ENCODE data around the gene KIF18B. TPM values are rescaled to one million over a fixed set of nuclear protein-coding genes. Genes with fewer than 3 reads are reported as not detected.

KIF18B gene
- total and polyA plus RNA-seq, 2 donors (not counting 3 experiments of a cell fraction or from before 2014, with no cell fraction given) = 24.5 to 50.3 TPM

DNA sequence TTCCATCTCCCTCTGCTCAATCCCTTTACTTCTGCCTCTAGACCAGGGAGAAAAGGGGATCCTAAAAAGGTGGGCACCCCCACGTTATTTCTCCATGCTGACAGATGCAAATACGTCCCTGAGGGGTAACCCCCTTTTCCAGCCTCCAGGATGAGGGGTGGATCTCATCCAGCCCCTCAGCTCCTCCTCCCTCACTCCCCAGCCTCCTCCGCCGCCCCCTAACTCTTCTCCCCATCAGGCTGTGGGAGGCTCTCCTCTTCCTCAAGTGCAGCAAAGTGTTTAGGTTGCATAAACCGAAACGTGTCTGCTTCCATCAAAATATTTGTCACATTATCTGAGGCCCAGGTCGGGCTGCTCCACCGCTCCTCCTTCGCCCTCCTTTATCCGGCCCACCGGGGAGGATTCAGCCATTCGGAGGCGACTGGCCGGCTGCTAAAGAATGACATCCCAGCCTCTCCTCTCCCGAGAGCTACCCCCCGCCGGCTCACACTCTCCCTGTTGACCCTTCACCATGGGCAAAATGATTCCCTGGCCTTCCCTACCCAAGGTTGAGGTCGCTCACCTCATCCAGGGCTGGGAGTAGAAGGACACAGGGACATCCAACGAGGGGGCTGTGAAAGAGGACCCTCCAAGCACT lies 21.7 kb upstream of the KIF18B start:
- H3K4me1 ChIP-seq (ENCODE audit: control insufficient read depth, extremely low read depth, insufficient read depth, low read length) = peaks cover 8% of the 10 kb centered on the region
- ChIA-PET CTCF (interaction anchor here (1.2 to 2.0 kb wide), 6 partner anchors 10 to 163 kb away, joined by 3 to 6 read pairs (median 4); partner anchors contain the start of gene PLCD3), POLR2A (no interaction called here)
- FAIRE-seq (no peak), DNase-seq (ENCODE audit: low read depth, low spot score) (no peak)
- H3K27me3 ChIP-seq (ENCODE audit: control insufficient read depth in 2 of 2, insufficient read depth in 2 of 2, low read length in 2 of 2) = peaks cover 52 to 57% of the 10 kb centered on the region in 2 experiments
- H3K27ac ChIP-seq (ENCODE audit: insufficient read depth, low read depth, low read length) = no peak overlapping the region
- H3K4me3 ChIP-seq (replicated peaks in 1 of 3; ENCODE audit: insufficient read depth in 1 of 3, low read depth in 1 of 3, low read length in 3 of 3) = no peak overlapping the region
- H3K9me1 ChIP-seq (replicated peaks; ENCODE audit: control insufficient read depth, extremely low read depth, insufficient read depth, low read length) = no peaks in the 10 kb centered on the region
- no TSS peak for BruUV-seq (replicated peaks)
- H3K9ac ChIP-seq (replicated peaks; ENCODE audit: extremely low read depth, insufficient read depth, low read length) = no peak overlapping the region
- H3K4me2 ChIP-seq (ENCODE audit: insufficient read depth, low read length) = no peak overlapping the region
- no peaks in the 10 kb centered on the region for H3K9me3 ChIP-seq (replicated peaks; ENCODE audit: control insufficient read depth, insufficient read depth, low read length)
- TF ChIP-seq JUN (IDR thresholded peaks at IDR 0.05; ENCODE audit: borderline replicate concordance, insufficient read depth, insufficient read length, low read depth) = no peak
- no peak for TF ChIP-seq POLR2AphosphoS5 (IDR thresholded peaks at IDR 0.05; ENCODE audit: insufficient read depth, low read depth, low read length)
- TF ChIP-seq, protein P1, sequence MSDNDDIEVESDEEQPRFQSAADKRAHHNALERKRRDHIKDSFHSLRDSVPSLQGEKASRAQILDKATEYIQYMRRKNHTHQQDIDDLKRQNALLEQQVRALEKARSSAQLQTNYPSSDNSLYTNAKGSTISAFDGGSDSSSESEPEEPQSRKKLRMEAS (IDR thresholded peaks at IDR 0.05; ENCODE audit: insufficient read depth, insufficient read length) = no peak
- peak; percentile 10 for TF ChIP-seq EZH2 (IDR thresholded peaks at IDR 0.05; ENCODE audit: borderline replicate concordance, low read depth, low read length, severe bottlenecking)
- TF ChIP-seq MYC (IDR thresholded peaks at IDR 0.05; ENCODE audit: low read depth, low read length) = no peak
- TF ChIP-seq POLR2A (IDR thresholded peaks at IDR 0.05; ENCODE audit: low read depth, low read length) = no peak
- no peaks in the 10 kb centered on the region for H3K79me2 ChIP-seq (ENCODE audit: control insufficient read depth, insufficient read depth, low read length)
- H4K20me1 ChIP-seq (replicated peaks; ENCODE audit: control insufficient read depth, extremely low read depth, insufficient read depth, low read length) = no peaks in the 10 kb centered on the region
- intact Hi-C loops (cut with micrococcal nuclease) = loop anchor here (5.0 kb wide), 1 partner anchor 48 kb away; no protein-coding TSS in a partner anchor
- H2AFZ ChIP-seq (ENCODE audit: low read depth, low read length) = no peak overlapping the region
- dilution Hi-C loops (cut with MboI; ENCODE audit: extremely low pct_ligation_motif_present, low sequenced_read_pairs) = no loop called here
- no peaks in the 10 kb centered on the region for H3K36me3 ChIP-seq (ENCODE audit: control insufficient read depth in 2 of 2, extremely low read depth in 1 of 2, insufficient read depth in 2 of 2, low read length in 2 of 2)

Measured in endothelial cell of umbilical vein (primary cell).